Fibroblast of lung (primary cell): Measurements from ENCODE around the gene EPM2AIP1.

ENCODE experiments used
- EZH2 ChIP-seq: IDR thresholded peaks from 2 replicates; pipeline ENCODE4 v1.5.1; 2012; ENCODE audit warnings: low read length, control low read depth, mild to moderate bottlenecking; ENCODE audit errors: missing control alignments
- TF ChIP-seq, protein P1 (sequence below), 2 donors: IDR thresholded peaks in 1 of 2; conservative IDR thresholded peaks in 1 of 2; 1 replicate in 1 of 2; 2 replicates in 1 of 2; pipeline ENCODE4 v1.5.1; 2011 to 2012; ENCODE audit warnings: low read length in 2 of 2, control low read depth in 1 of 2, inconsistent platforms in 1 of 2, low read depth in 1 of 2, mild to moderate bottlenecking in 1 of 2

DNA sequence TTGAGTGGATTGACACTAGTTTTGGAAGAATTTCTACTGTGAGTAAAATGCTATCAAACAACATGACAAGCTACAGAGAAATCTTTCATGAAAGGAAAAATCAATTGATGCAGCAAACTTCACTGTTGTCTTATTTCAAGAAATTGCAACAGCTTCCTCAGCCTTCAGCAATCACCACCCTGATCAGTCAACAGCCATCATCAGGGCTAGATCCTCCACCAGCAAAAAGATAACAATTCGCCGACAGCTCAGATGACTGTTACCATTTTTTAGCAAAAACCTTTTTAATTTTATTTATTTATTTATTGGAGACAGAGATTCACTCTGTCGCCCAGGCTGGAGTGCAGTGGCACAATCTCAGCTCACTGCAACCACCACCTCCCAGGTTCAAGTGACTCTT lies 44.4 kb upstream of the EPM2AIP1 start:
- TF ChIP-seq, protein P1, sequence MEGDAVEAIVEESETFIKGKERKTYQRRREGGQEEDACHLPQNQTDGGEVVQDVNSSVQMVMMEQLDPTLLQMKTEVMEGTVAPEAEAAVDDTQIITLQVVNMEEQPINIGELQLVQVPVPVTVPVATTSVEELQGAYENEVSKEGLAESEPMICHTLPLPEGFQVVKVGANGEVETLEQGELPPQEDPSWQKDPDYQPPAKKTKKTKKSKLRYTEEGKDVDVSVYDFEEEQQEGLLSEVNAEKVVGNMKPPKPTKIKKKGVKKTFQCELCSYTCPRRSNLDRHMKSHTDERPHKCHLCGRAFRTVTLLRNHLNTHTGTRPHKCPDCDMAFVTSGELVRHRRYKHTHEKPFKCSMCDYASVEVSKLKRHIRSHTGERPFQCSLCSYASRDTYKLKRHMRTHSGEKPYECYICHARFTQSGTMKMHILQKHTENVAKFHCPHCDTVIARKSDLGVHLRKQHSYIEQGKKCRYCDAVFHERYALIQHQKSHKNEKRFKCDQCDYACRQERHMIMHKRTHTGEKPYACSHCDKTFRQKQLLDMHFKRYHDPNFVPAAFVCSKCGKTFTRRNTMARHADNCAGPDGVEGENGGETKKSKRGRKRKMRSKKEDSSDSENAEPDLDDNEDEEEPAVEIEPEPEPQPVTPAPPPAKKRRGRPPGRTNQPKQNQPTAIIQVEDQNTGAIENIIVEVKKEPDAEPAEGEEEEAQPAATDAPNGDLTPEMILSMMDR (conservative IDR thresholded peaks at IDR 0.05 in 1 of 2, IDR thresholded peaks at IDR 0.05 in 1 of 2; ENCODE audit: low read depth in 1 of 2, low read length in 2 of 2) = no peak
- TF ChIP-seq EZH2 = no peak
